Globus pallidus (tissue), 1 donor: ENCODE measurements around the gene SRGAP1.

Source experiments
- DNase-seq: peaks from one replicate; pipeline ENCODE4 v3.0.0-alpha.2; 2015; ENCODE audit warnings: low spot score

SRGAP1 gene

GRCh38 chr12:63966606-63966975, 122.1 kb downstream of the SRGAP1 start:
- DNase-seq: no peak

- no peak for DNase-seq
These were observed 123.1 kb downstream of the SRGAP1 start for GRCh38 chr12:63967358-63968145.

- peak; percentile 87 for DNase-seq
These were observed 124.2 kb downstream of the SRGAP1 start for GRCh38 chr12:63968673-63969072.

- DNase-seq: no peak
These were observed 132.4 kb downstream of the SRGAP1 start for GRCh38 chr12:63976902-63977395.

- no peak for DNase-seq
These were observed 132.9 kb downstream of the SRGAP1 start for GRCh38 chr12:63977441-63977840.

- no peak for DNase-seq
These were observed 134.0 kb downstream of the SRGAP1 start for GRCh38 chr12:63978519-63978918.

GRCh38 chr12:63980211-63980610, 135.7 kb downstream of the SRGAP1 start:
- no peak for DNase-seq

- no peak for DNase-seq
These were observed 136.8 kb downstream of the SRGAP1 start for GRCh38 chr12:63981343-63981742.

- DNase-seq: no peak
These were observed 138.2 kb downstream of the SRGAP1 start for GRCh38 chr12:63982604-63983295.

- no peak for DNase-seq
These were observed 141.0 kb downstream of the SRGAP1 start for GRCh38 chr12:63985456-63985855.

GRCh38 chr12:63985945-63986344, 141.4 kb downstream of the SRGAP1 start:
- DNase-seq: no peak

- no peak for DNase-seq
These were observed 144.9 kb downstream of the SRGAP1 start for GRCh38 chr12:63989301-63989845.

GRCh38 chr12:63990828-63991547, 146.5 kb downstream of the SRGAP1 start:
- DNase-seq: no peak

GRCh38 chr12:63994704-63995103, 150.2 kb downstream of the SRGAP1 start:
- no peak for DNase-seq

GRCh38 chr12:63995512-63995911, 151.0 kb downstream of the SRGAP1 start:
- no peak for DNase-seq

GRCh38 chr12:63996556-63996955, 152.1 kb downstream of the SRGAP1 start:
- DNase-seq: no peak

- no peak for DNase-seq
These were observed 152.7 kb downstream of the SRGAP1 start for GRCh38 chr12:63997198-63997597.

GRCh38 chr12:63998584-63998983, 154.1 kb downstream of the SRGAP1 start:
- no peak for DNase-seq

- no peak for DNase-seq
These were observed 155.4 kb downstream of the SRGAP1 start for GRCh38 chr12:63999853-64000252.

- no peak for DNase-seq
These were observed 156.9 kb downstream of the SRGAP1 start for GRCh38 chr12:64001439-64001838.

- no peak for DNase-seq
These were observed 160.1 kb downstream of the SRGAP1 start for GRCh38 chr12:64004641-64005040.

GRCh38 chr12:64006211-64006825, 161.8 kb downstream of the SRGAP1 start:
- DNase-seq: no peak
